ENCODE data around the gene ATF5. TPM values are rescaled to one million over a fixed set of nuclear protein-coding genes. Genes with fewer than 3 reads are reported as not detected.

Gene ATF5
- total and polyA plus RNA-seq, 2 of the 13 experiments (the other 11 are each of a cell fraction or from before 2014, with no cell fraction given), result 5.2 to 10.3 TPM

DNA sequence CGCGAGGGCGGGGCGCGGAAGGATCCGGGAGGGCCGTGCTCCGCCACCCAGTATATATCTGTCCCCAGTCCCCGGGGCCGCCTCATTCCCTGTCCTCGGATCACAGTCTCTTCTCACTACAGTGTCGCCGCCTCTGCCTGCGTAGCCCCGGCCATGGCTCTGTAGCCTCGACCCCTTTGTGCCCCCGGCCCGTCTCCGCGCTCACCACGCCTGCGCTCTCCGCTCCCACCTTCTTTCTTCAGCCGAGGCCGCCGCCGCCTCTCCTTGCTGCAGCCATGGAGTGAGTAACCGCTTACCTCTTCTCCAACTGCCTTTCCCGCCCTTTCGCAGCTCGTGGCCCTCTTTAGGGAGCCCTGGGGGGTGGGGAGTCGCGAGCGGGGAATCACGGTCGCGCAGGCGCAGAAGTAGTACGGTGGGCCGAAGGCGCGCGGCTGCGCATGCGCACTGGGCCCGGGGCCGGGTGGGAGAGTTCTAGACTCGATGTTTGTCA, at the start of gene ATF5, which contains the start of gene NUP62 (continued):
- TF ChIP-seq, protein P1, sequence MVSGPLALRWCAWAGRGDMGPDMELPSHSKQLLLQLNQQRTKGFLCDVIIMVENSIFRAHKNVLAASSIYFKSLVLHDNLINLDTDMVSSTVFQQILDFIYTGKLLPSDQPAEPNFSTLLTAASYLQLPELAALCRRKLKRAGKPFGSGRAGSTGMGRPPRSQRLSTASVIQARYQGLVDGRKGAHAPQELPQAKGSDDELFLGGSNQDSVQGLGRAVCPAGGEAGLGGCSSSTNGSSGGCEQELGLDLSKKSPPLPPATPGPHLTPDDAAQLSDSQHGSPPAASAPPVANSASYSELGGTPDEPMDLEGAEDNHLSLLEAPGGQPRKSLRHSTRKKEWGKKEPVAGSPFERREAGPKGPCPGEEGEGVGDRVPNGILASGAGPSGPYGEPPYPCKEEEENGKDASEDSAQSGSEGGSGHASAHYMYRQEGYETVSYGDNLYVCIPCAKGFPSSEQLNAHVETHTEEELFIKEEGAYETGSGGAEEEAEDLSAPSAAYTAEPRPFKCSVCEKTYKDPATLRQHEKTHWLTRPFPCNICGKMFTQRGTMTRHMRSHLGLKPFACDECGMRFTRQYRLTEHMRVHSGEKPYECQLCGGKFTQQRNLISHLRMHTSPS (CRISPR knock-in tag; IDR thresholded peaks at IDR 0.05; ENCODE audit: low read depth), result no peak
- TF ChIP-seq NFRKB (IDR thresholded peaks at IDR 0.05) (no peak), HIVEP1 (CRISPR knock-in tag; IDR thresholded peaks at IDR 0.05) (no peak), GFI1 (CRISPR knock-in tag; IDR thresholded peaks at IDR 0.05; ENCODE audit: borderline replicate concordance) (no peak; the same call in 1 of the 2 replicates), ZNF329 (CRISPR knock-in tag; IDR thresholded peaks at IDR 0.05; ENCODE audit: low read depth) (no peak; the same call in 1 of the 2 replicates), U2AF2 (IDR thresholded peaks at IDR 0.05; ENCODE audit: low read depth, low read length) (no peak), ZNF629 (CRISPR knock-in tag; conservative IDR thresholded peaks at IDR 0.05) (peak; percentile 20; the same call in 1 of the 2 replicates), CREM (IDR thresholded peaks at IDR 0.05) (no peak), CREM (CRISPR knock-in tag; IDR thresholded peaks at IDR 0.05) (no peak), MAF1 (CRISPR knock-in tag; IDR thresholded peaks at IDR 0.05; ENCODE audit: borderline replicate concordance) (no peak; the same call in 1 of the 2 replicates), POLR2A (IDR thresholded peaks at IDR 0.05; ENCODE audit: insufficient read depth in 1 of 2, low read depth in 2 of 2, low read length in 2 of 2) (peak in 1 of 2 experiments; percentile 87; a peak in 3 of 4 replicates), PCBP1 (IDR thresholded peaks at IDR 0.05; ENCODE audit: borderline replicate concordance, low read depth, low read length) (no peak), ZFP62 (CRISPR knock-in tag; IDR thresholded peaks at IDR 0.05) (no peak), ZMYM3 (CRISPR knock-in tag; IDR thresholded peaks at IDR 0.05) (no peak), ZNF331 (CRISPR knock-in tag; IDR thresholded peaks at IDR 0.05) (peak; percentile 21; the same call in 1 of the 2 replicates), TBX3 (IDR thresholded peaks at IDR 0.05; ENCODE audit: borderline replicate concordance) (no peak), DPF2 (CRISPR knock-in tag; IDR thresholded peaks at IDR 0.05; ENCODE audit: borderline replicate concordance, low read depth) (no peak)
- TF ChIP-seq, protein P2, sequence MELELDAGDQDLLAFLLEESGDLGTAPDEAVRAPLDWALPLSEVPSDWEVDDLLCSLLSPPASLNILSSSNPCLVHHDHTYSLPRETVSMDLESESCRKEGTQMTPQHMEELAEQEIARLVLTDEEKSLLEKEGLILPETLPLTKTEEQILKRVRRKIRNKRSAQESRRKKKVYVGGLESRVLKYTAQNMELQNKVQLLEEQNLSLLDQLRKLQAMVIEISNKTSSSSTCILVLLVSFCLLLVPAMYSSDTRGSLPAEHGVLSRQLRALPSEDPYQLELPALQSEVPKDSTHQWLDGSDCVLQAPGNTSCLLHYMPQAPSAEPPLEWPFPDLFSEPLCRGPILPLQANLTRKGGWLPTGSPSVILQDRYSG (CRISPR knock-in tag; IDR thresholded peaks at IDR 0.05), result peak; percentile 92
- TF ChIP-seq, protein P3, sequence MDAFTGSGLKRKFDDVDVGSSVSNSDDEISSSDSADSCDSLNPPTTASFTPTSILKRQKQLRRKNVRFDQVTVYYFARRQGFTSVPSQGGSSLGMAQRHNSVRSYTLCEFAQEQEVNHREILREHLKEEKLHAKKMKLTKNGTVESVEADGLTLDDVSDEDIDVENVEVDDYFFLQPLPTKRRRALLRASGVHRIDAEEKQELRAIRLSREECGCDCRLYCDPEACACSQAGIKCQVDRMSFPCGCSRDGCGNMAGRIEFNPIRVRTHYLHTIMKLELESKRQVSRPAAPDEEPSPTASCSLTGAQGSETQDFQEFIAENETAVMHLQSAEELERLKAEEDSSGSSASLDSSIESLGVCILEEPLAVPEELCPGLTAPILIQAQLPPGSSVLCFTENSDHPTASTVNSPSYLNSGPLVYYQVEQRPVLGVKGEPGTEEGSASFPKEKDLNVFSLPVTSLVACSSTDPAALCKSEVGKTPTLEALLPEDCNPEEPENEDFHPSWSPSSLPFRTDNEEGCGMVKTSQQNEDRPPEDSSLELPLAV (CRISPR knock-in tag; conservative IDR thresholded peaks at IDR 0.05; ENCODE audit: low read depth), result no peak
- TF ChIP-seq, protein P4, sequence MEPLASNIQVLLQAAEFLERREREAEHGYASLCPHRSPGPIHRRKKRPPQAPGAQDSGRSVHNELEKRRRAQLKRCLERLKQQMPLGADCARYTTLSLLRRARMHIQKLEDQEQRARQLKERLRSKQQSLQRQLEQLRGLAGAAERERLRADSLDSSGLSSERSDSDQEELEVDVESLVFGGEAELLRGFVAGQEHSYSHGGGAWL (CRISPR knock-in tag; IDR thresholded peaks at IDR 0.05), result peak; percentile 69; the same call in 1 of the 2 replicates
- TF ChIP-seq, protein P5, sequence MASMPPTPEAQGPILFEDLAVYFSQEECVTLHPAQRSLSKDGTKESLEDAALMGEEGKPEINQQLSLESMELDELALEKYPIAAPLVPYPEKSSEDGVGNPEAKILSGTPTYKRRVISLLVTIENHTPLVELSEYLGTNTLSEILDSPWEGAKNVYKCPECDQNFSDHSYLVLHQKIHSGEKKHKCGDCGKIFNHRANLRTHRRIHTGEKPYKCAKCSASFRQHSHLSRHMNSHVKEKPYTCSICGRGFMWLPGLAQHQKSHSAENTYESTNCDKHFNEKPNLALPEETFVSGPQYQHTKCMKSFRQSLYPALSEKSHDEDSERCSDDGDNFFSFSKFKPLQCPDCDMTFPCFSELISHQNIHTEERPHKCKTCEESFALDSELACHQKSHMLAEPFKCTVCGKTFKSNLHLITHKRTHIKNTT (CRISPR knock-in tag; IDR thresholded peaks at IDR 0.05), result no peak
